NCI-H82 treated with DMSO at 0.1 percent for 48 hours (cell line): ENCODE measurements around the gene CETN2.
"Not testable (repeated sequence)": the region's sequence is repeated elsewhere in the genome, so short reads cannot be mapped to it uniquely, and the experiment has no call there.

Experiments
- DNase-seq: peaks from one replicate; lab custom pipeline; 2025; ENCODE audit not compliant: unreplicated experiment; lab: John Stamatoyannopoulos, UW

CETN2 gene

DNA sequence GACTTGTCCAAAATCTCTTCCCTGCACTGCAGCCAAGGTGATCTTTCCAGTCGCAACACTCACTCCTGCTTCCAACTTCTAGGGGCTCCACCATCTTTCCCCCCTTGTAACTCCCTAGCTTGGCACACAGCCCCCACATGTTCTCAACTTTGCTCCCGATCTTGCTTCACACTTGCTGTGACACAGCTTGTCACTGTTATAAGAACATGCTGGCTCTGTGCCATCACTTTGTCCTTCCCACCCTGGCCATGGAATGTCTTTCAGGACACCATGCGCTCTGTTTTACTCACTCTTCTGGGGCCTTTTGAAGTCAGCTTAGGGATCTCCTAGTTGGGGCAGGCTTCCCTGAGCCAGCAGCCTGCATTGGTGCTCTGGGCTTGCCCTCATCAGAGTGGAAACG, 2.8 kb upstream of the CETN2 start:
- no peak for DNase-seq

DNA sequence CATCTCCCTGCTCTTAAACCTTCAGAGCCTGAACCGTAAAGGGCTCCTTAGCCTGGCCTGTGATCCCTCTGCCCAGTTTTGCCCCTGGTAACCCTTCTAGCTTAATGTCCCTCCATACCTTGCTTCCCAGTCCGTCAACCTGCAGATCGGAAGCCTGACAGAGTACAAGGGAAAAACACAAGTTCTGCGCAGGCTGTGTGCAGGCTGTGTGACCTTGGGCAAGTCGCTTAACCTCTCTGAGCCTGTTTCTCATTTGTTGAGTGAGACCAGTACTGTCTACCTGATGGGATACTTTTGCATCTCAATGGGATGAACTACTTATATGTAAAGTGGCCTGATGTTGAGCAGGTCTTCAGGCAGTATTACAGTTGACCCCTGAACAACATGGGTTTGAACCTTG, 2.0 kb upstream of the CETN2 start:
- no peak for DNase-seq

DNA sequence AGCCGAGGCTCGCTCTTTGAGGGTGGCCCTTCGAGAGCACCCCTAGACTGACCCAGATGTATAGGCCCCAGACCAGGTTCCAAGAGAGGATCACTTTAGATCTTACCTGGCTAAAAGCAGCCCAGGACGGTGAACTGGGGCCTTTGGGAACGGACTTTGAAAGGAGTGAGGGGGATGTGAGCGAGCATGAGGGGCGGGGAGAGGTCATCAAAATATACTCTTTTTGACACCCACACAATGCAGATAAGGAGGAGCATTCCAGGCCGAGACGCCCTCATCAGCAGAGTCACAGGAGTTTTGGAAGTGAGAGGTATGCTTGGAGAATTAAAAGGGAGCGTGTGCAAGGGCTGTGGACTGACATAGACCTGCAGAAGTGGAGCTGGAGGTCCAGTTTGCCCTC, 834 bp upstream of the CETN2 start:
- no peak for DNase-seq

DNA sequence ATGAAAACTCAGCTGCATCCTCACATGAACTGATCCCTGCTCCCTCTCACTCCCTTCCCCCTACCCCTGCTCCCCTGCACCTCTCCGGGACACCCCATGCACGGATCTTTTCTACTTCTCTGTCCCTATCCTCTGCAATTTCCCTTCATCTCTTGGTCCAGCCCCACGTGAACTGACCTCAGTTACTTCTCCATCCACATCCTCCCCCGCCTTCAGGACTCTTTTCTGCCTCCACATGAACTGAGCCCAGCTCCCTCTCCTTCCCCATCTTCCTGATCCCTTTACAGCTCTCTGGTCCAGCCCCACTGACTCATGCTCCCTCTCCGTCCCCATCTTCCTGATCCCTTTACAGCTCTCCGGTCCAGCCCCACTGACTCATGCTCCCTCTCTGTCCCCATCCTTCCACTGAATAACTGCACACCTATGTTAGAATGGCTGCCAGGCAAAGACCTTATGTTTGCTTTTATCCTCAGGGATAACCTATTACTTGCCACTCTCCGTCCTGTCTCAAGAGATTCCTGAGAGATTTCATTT, 5.6 kb downstream of the CETN2 start:
- DNase-seq = no peak

DNA sequence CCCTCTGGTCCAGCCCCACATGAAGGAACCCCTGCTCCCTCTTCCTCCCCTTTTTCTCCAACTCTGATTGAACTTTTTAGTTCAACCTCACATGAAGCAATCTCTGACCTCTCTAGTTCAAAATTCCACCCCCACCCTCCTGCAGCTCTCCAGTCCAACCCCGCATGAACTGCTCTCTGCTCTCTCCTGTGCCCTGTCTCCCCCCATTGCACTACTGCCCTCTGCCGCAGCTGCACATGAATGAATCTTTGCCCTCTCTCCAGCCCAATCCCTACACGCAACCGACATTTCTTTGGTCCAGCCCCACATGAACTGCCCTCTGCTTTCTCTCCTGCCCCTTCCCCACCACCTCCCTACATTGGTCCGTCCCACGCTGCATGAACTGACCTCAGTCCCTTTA, 6.9 kb downstream of the CETN2 start:
- no peak for DNase-seq

DNA sequence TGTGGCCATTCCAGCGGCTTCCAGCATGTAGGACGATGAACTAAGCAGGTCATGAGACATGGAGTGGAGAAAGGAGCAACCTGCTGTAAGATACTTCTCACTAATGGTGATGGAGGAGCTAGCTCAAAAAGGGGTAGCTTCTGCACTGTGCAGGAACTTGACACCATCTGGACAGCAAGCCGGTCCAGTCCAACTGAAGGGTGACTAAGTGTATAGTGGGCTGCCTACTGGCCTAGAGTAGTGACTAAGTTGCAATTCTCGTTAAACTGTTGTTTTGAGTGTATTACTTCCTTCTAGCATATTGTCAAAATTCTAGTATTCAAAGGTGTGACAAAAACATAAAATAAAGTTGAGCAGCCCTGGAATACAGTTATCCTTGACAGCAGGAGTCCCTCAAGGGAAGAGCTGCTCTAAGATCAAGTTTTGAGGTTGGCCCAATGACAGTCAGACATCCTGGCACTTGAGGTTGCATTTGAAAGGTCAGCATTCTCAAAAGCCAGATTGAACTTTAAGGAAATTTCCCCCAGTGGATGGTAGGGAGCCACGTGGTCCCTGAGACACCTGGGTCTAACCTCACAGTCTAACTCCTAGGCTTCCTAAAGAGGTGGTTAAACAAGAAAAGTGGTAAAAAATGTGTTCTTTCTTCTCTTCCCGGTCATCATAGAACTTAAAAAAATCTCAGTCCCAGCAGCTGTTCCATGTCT, 8.0 kb downstream of the CETN2 start:
- no peak for DNase-seq

DNA sequence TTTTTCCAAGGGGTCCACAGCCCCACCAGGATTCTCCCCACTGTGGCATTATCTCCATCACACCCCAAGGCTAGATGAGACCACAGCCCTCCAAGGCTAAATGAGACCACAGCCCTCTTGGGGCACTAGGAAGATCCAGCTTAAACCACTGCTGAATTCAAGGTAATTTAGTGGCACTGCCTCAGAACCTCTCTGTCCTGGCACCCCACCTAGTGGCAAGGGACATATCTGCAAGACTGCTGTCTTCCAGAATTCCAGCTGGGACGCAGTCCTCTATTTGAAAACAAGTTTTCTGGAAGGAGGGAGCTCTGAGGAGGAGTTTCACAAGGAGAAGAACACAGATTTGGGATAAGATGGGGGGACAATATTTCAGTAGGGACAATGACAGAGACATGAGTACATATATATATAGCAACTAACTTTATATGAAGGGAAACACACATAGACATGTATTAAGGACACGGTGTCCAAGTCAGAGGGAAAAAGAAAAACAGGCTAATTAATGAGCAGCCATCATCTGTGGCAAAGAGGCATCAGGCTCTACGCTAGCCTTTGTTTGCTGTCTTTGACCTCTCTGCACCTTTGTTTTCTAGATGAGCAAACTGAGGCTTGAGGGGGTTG, 9.3 kb downstream of the CETN2 start:
- DNase-seq = peak; percentile 5

DNA sequence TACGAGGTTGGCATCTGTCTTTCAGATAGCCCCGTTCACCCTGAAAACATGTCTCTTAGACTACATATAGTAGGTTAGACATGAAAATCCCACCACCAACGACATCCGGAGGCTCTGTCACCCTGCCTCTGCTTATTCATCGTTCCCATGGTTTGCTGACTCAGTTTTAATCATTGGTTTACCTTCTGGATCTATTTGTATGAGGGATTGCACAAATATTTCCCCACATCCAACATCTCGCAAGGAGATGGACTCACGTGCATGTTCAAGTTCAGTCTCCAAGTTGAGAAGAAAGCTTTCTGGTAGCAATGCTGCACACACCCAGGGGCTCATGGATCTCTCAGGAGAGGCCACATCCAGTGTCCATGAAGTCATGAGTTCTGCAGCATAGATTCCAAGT, 10.8 kb downstream of the CETN2 start:
- DNase-seq = no peak

DNA sequence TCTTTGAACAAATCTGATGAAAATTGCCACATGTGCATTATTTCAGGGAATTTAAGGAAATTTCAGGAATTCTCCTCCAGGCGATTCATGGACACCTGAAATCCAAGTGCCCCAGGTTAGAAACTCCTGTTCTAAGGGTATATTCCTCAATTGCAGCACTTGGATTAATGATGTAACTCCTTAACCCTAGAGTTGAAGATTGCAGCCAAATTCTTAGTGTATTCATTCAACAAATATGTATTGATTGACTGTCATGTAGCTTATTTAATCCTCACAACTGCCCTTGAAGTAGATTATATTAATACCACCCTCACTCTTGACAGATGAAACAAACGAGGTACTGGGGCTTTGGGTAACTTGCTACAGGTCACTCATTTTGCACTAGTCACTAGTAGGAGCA, 11.3 kb downstream of the CETN2 start:
- no peak for DNase-seq

DNA sequence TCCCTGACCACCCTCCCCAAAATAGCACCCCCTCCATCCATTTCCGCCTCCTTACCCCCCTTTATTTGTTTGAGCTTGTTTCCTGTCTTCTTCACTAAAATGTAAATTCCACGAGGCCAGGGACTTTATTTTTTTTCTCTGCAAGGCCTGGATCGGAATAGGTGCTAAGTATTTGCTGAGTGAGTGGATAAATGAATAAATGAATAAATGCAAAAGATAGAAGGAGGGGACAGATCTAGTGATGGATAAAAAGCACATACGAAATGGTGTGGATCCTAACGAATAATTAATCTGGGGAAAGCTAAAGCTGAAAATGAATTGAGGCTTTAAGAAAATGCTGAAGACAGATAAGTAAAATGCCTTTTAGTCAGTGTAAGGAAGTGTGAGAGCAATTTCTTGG, 12.2 kb downstream of the CETN2 start:
- DNase-seq = no peak

DNA sequence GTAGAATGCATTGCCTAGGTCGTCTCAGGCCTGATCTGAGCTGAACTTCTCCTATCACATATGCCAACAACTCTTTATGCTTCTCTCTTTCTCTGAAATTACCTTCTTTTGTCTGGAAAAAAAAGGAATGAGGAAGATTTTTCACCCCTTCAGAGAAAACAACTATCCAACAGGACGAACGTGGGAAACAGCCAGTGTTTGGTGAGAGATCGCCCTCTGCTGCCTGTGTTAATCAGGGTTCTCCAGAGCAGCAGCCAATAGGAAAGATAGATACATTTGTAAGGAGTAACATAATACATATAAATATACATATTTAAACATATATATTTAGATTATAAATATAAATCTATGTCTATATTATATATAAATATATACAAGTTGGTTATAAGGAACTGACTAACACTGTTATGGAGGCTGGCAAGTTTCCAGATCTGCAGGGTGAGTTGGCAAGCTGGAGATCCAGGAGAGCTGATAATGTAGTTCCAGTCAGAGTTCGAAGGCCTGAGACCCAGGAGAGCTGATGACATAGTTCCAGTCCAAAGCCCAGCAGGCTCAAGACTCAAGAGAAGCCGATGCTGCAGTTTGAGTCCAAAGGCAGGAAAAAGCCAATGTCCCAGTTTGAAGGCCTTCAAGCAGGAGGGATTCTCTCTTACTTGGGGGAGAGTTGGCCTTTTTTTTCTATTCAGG, 13.3 kb downstream of the CETN2 start:
- DNase-seq = peak; percentile 0

DNA sequence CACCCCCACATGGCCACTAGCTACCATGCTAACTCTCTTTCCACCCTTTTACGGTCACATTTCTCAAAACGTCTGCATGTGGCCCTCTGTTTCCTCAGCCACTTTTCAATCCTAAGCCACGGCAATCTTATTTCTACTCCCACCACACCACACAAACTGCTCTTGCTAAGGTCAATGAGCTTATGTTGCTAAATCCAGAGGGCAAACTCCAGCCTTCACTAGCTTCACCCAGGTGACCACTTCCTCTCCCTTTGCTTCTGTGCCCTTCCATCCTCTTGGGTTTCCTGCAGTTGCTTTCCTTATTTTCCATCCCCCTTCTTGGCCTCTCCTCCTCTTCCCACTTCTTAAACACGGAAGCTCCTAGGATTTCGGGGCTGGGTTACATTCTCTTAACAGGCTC, 16.5 kb downstream of the CETN2 start:
- DNase-seq = no peak

DNA sequence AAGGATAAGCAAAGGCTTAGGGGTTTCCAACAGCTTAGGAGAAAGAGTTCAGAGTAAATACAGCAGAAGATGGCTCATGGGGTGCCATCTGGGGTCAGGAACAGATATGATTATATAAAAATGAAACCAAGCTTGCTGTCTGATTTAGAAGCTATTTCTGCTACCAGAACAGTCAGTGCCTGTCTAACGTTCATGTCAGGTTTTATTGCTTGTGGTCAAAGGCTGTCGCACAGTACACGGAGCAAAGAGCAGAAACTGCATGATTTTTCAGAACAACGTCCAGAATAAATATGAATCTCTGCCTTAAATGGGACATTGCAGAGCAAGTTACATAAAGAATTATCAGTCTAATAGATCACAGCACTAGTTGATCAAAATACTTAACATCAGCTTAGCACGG, 17.4 kb downstream of the CETN2 start:
- DNase-seq = no peak

DNA sequence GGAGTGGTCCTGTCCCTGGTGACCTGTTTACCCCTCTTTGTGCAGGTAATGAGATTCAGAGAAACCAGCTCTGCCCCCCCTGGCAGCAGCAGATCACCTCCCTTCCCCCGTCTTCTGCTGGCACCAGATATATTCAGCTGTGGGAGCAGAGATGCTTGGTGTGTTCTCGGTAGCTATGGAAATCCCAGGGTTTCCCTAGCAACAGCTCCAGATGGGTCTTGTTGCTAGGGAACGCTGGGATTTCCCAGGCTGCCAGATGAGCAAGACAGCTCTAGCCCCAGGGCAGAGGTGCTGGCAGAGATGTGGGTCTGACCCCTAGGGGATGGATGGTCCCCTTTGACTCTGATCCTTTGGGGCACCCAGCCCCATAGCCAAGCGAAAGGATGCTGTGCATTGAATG, 20.2 kb downstream of the CETN2 start:
- DNase-seq = no peak

DNA sequence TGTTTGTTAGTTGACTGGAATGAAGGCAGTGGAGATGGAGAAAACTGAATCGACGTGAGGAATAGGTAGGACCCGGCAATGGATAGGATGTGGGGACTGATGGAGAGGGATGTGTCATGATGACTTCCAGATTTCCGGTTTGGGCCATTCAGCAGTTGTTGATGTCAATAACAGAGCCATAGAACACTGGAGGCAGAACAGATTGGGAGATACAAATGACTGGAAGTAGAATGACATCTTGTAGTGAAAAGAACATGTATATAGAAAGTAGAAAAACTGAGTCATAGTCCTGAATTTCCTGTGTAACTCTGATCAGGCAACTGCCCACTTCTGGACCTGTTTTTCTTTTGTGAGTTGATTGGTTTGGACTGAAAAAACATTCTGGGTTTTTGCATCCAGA, 24.5 kb downstream of the CETN2 start:
- no peak for DNase-seq

DNA sequence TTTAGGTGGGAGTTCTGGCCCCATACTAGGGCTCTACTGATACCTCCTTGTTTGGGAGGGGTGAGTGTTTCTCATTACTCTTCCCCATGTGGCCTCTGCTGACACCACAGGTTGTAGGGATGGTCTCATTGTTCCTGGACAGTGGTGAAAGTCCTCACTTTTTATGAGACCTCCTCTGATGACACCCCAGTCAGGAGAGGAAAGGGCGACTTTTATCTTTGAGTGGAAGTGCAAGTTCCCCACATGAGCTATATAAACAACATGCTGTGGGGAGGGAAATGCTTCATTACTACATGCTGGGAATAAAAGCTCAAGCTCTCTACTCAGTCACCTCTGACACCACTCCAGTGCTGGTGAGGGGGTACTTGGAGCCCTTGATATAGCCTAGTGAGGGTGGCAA, 31.6 kb downstream of the CETN2 start:
- DNase-seq = no peak

DNA sequence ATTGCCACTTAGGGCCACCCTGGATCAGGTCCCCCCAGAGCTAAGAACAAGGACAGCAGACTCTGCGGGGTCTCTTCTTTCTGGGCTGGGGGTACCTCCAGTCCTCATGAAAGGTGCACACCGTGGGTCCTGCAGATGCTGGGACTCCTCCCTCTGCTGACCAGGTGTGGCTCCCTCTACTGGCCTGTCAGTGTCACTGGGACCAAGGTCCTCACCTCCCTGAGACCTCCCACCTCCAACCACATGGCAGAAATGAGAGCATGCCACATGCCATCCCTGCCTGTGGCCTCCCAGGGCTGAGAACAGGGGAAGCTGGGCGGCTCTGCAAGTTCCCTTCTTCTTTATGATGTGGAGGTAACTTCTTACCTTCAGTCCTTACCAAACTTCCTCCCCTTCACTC, 43.5 kb downstream of the CETN2 start:
- DNase-seq = not testable (repeated sequence)
